GM18909 (cell line): ENCODE measurements around the gene RASL10A.

Source experiments
- ATAC-seq: cut with Tn5 transposase; IDR thresholded peaks from one replicate; pipeline ENCODE4 v1.9.1; 2021; ENCODE audit warnings: mild to moderate bottlenecking; ENCODE audit not compliant: unreplicated experiment, poor library complexity

Gene RASL10A

DNA sequence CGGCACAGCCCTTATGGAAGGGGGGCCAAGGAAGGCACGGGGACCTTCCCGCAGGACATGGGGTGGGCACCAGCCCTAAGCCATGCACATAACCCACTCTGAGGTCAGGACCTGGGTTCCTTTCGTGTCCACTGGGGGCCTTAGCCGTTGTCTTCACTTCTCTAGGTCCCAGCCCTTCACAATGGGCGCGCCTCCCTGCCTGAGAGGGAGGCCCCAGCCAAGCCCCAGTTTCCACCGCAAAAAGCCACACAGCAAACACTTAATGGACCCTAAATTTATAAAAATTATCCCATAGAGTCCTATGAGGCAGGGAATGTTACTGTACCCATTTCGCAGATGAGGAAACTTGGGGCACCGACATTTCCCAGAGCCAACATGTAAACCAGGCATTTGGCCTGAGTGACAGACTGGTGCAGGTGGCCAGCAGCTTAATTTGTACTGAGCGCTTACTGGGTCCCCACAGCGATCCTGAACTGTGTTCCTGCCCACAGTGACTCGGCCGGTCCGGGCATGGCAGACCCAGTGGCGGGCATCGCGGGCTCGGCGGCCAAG is 7.8 kb downstream of the RASL10A start:
- ATAC-seq, result no peak

DNA sequence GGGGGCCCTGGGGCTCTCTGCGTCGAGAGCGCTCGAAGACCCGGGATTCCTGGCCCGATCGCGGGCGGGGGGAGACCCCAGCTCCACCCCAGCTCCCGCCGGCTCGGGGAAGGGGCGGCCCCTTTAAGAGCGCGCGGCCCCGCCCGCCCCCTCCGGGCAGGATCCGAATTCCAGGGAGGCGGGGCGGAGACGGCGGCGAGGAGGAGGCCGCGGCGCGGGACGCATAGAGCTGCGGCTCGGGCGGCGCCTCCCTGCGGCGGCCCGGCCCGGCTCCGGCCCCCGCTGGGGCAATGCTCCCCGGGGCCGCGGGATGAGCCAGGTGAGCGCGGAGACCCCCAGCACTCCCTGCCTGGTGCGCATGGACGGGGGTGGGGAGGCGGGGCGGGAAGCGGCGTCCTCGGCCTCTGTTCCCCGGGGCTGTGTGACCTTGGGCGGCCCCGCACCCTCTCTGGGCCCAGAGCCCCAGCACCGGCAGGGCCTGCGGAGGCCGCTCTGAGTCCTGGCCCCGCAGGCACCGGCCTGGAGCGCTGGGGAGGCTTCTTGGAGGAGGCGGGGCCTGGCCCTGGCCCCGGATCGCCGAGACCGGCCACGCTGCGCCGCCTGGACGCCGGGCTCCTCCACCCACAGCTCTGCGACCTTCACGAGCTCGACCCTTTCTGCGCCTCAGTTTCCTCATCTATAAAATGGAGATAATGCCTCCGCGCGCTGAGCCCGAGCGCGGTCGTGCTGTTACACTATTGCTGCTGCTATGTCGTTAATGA is 8.5 kb downstream of the RASL10A start:
- no peak for ATAC-seq

DNA sequence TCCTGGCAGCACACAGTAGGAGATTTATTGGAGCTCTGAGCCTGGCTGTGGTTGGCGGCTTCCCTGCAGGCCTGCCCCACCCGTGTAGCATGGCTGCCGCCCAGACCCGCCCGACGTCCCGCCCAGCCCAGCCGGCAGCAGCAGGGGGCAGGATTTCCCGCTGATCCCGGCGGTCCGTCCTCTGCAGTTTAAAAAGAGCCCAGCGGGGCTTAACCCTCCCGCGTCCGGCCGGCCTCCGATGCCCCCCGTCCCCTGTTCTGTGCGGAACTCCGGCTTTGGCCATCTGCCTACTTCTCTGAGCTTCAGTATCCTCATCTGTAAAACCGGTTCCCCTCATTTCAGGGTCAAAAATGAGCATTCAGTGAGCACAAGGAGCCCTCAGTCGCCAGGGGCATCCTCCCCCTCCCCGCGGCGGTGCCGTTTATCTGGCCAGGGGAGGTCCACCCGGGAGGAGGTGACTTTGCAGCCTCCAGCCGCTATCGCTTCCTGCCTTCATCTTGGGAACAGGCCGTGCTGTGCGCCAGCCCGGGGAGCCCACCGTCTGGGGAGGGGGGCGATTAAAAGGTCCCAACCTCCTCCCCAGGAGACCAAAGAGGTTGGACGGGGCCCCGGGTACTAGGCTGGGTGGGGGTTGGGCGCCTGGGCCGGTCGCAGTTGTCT is 9.2 kb downstream of the RASL10A start, which contains the start of gene GAS2L1:
GAS2L1 (plus strand) TSS at position 476 of the 660 bp plus-strand sequence. CDS start 1,456 bp downstream, outside the sequence.
- ATAC-seq, result no peak

DNA sequence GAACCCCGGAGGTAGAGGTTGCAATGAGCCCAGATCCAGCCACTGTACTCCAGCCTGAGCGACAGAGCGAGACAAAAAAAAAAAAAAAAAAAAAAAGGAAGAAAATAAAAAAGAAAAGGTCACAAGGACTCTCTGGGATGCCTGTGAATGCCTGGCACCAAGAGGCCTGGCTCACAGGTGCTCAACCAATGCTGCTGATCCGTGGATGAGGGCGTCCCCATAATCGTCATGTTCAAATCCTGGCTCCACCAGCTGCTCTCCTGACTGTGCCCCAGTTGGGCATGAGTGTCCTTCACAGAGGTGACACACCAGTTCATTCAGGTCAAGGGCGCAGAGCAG is 9.7 kb downstream of the RASL10A start:
- ATAC-seq, result no peak

DNA sequence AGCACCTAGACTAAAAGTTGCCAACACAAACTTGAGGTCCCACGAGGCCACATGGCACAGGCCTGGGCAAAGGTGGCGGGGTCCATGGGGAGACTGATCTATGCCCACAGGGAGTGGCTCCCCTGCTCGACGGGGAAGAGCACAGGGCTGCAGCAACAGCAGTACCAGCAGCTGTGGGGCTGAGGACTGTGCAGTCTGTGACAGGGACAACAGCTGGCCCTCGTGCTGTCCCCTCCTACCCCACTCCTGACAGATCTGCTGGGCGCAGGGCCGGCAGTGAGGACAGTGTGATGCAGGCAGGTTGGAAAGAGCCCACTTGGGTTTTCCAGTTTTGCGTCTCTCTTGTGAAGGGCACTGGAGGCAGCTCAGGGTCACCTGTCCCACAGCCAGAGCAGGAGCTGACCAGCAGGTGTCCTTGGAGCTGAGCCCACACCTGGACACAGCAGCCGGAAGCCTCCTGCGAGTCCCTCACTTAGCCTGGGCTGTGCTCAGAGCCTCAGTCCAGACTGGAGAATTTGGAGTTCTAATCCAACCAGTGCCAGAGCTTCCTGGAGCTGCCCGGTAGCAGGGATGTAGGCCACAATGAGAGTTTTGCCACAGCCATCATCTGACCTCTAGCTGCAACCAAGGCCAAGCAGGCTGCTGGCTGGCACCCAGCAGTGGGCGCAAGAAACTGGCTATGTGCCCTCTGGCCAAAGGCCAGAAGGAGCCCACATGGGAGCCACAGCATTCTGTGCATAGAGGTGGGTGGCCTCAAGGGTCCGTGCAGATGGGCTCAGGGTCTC is 12.6 kb downstream of the RASL10A start:
- ATAC-seq, result no peak

DNA sequence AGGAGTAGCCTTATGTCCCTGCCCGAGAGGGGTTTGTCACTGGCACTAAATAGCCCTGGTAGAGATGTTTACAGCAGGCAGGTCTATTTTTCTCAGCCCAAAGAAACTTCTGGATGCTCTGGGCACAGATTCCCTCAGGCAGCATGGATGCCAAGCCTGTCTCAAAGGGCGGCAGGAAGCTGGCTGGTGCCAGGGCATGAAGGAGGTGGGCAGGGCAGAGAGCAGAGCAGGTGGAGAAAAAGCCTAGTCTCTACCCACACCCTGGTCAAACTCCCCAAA is 13.2 kb downstream of the RASL10A start:
- ATAC-seq, result no peak

DNA sequence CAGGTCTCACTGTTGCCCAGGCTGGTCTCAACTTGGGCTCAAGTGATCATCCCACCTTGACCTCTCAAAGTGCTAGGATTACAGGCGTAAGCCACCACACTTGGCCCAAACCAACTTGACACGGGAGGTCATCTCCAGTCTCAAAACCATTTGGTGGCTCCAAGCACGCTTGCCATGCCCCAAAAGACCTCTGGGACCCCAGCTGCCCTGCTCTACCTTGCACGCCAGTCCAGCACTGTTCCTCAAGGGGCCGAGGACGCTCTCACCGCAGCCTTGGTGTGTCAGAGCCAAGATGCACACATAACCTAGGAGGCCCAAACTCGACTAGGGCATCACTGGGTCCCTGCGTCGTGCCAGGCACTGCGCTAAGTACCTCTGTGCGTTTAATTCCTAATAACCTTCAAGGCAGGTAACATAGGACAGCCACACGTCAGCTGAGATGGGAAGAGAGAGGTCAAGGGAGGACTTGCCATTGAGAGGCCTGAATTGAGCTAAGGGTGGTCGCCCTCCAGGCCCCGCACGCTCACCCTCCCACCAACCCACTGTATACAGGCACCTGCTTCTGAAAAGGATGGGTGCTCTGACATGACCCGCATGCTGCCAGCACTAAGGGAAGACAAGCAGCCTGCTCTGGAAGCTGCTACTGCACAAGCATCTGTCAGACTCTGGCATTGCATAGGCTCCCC is 13.6 kb downstream of the RASL10A start:
- no peak for ATAC-seq

DNA sequence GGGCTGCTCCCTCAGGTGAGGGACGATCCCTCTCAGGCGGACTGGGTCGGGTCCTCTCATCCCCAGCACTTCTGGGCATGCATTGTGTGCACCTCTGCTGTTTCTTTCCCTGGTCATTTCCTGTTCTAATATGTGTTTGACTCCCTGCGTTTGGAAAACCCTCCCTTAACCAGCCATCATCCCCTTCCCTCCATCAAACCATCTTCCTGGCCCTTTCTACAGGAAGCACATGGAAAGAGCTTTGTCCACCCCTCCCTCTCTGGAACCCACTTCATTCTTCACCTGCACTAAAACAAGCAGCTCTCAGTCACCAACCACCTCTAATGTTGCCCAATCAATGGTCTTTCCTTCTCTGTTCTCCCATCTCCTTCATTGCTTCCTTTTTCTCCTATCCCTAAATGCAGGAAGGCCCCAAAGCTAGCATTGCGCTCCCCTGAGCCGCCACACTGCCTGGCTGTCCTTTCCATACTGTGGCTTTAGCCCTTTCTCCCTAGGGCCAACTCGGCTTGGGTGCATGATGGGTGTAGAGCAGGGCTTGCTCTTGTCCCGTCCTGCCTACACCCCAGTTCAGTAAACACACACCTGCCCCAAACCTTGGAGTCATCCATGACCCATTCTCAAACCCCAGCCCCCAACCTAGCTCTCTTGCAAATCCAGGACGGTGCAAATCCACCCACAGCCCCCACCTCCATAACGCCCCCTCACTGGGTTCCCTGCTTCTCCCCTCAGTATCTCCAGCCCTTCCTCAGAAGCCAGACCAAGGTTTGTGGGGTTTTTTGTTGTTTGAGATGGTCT is 14.5 kb downstream of the RASL10A start:
- ATAC-seq, result no peak

DNA sequence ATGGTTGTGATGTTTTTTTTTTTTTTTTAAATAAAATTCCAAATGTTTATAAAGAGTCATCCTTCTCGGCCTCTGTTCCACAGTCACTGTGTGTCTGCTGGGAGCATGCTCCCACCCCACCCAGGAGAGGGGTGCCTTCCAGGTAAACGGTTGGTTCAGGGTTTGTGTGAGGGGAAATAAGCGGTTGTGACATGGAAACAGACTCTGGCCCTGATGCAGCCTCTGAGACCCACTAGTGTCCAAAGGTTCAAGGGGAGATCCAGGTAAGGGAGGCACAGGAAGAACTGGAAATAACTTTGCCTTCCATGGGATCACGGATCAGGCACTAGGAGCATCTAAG is 15.1 kb downstream of the RASL10A start:
- no peak for ATAC-seq

DNA sequence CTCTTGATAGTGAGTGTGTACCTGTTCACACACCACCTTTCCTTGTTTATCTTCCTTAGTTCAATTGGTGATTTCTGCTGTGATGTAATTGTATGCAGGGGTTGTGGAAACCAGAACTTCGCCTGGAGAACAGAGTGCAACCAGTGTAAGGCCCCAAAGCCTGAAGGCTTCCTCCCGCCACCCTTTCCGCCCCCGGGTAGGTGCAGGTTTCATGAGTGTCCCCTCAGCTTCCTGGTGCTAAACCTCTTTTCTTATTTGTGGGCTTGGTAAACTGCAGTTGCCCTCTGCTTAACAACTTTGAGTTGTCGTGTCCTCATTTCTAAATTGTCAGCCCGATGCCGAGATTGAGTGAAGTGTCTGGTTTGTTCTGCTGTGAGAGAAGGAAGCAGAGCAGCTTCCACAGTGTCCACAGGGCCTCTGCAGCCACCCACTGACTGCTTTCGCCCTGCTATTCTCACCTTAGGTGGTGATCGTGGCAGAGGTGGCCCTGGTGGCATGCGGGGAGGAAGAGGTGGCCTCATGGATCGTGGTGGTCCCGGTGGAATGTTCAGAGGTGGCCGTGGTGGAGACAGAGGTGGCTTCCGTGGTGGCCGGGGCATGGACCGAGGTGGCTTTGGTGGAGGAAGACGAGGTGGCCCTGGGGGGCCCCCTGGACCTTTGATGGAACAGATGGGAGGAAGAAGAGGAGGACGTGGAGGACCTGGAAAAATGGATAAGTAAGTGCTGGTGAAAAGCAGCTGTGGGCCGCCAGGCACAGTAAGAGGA is 16.2 kb downstream of the RASL10A start:
- no peak for ATAC-seq

DNA sequence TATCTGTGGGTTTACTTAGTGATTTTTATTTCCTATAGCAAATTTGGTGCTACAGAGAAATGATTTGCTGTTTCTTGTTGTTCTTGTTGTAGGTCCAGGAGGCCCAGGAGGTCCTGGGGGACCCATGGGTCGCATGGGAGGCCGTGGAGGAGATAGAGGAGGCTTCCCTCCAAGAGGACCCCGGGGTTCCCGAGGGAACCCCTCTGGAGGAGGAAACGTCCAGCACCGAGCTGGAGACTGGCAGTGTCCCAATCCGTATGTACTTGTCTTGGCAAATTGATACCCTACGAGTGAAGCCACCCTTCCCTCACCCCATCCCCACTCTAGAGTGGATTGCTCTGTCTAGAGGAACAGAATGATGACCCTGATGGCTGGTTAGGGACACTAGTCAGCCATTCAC is 16.9 kb downstream of the RASL10A start:
- ATAC-seq, result no peak

DNA sequence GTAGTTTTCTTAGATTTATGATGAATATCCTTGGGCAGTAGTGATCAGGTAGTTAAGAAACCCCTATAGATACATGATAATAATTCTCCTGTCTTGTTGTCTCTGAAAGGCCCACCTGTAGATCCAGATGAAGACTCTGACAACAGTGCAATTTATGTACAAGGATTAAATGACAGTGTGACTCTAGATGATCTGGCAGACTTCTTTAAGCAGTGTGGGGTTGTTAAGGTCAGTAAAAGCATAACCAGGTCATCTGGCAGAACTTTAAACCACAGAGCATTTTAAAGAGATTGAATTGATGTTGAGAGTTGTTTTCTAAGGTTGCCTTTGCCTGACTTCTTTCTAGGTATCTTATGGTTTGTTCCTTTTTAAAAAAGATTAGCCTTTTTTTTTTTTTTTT is 23.1 kb downstream of the RASL10A start:
- ATAC-seq, result no peak

DNA sequence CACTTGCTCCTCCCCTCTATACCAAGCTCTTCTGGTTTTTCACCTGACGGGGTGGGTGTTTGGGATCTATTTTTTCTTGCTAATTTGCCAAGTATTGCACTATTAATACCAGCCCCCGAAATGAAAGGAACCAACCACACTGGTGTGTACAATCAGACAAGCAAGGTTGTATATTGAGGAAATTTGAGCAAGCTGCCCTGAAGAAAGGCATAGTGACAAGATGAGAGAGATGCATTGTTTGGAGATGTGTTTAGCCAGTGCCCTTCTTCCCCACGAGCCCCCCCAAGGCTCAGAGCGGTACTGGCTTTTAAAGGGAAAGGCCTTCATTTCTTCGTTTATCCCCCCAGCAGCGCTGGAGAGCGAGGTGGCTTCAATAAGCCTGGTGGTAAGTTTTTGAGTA is 24.3 kb downstream of the RASL10A start:
- ATAC-seq, result no peak

DNA sequence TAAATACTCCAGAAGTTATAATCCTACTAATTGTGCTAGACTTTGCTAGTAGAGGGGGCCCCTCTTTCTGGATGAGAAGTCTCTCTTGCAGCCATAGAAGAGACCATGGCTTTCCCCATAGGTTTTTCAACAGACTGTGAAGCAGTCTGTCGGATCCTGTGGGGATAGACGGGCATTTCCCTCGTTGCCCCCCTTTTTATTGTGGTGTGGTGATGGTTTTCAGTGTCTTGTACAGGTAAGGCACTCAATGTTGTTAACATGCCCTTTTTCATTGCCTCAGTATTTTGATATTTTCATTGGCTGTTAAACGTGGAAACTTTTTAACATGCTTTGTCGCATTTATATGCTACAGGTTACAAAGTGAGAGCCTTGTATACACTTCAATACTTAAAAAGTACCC is 25.4 kb downstream of the RASL10A start:
- ATAC-seq, result no peak

DNA sequence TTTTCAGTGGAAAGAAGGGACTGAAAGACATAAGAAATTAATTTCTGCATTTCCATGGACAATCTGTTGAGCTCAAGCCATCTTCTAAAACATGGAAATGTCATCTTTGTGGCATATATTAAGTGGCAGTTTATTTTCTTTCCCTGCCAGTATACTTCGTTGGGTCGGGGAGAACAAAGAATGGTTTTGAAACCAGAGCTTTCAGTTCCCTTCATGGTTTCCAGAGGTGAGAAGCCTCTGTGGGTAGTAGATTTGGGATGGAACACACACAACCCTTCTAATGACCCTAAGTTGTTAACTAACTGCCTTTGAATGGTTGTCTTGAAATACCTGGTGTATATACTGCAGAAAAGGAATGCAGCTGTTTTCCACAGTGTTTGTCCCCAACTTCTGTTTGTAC is 26.7 kb downstream of the RASL10A start:
- ATAC-seq, result no peak

DNA sequence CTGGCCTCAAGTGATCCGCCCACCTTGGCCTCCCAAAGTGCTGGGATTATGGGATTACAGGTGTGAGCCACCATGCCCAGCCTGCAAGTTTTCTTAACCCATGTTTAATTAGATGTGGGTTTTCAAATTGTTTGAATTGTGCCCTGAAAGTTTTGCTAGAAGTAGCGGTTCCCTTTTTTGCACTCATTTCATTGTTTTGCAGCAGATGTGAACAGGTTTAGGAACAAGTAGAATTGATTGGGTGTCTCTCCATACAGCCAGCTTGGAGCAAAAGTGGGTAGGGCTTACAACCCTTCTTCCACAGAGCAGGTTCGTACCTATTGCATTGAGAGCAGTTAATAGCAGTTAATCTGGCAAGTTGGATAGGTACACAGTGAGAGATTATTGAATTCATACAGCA is 31.3 kb downstream of the RASL10A start:
- no peak for ATAC-seq

DNA sequence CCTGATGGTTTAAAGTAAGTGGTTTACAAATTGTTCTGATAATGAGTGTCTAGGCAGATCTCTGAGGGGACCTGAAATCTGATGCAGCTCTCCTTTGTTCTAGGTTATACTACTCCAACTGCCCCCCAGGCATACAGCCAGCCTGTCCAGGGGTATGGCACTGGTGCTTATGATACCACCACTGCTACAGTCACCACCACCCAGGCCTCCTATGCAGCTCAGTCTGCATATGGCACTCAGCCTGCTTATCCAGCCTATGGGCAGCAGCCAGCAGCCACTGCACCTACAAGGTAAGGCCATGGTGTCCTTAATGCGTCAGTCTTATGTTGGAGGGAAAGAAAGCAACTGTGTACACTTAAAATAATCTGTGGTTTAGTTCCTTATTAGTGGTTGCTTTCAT is 37.6 kb downstream of the RASL10A start:
- ATAC-seq, result no peak

DNA sequence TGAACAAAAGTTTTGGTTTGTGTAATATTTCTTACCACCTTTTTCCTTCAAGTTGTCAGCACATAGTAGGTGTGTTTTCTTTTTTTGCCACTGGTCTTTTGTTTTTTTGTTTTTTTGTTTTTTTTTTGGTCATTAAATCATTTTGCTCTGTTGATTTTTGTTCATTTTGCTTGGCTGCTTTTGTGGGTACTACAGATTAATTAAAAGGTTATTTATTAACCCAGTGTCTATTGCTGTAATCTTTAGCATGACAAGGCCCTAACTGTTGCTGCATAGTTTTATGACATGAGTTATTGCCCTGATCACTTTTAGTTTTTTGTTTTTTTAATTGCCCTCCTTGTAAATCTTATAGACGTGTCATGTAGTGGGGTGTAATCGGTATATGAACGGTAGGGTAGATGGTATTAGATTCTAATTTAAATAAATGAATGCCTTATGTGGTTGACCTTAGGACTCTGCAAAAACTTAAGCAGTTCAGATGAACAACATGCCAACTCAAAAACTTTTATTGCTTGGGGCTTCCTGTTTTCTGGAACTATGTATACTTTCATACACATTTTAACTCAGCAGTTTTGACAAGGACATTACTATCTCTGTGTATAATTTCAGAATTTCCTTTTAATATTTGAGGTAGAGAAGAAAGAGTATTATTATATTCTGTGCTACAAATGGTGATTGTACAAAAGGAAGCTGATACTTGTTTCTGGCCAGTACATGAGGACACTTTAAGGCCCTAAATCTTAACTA is 39.5 kb downstream of the RASL10A start:
- ATAC-seq, result no peak

DNA sequence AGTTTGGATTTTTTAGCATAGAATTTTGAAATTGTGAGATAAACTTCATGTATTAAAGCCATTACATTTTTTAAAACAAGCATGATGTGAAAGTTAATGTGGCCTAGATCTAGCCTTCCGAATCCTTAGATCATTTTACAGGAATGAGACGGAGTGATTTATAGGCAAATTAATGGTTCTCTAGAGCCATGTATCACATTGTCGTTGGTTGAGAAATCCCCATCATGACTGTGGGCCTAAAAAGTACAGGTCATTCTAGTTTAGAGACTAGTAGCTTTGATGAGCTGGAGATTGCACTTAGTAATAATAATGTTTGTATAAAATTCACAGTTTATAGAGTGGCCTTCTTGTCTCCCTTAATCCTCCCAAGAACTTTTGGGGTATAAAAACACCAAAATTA is 40.3 kb downstream of the RASL10A start:
- no peak for ATAC-seq
